ENCODE measurements around the gene KSR2. TPM values are rescaled to one million over a fixed set of nuclear protein-coding genes. Genes with fewer than 3 reads are reported as not detected.
A peak's percentile ranks its signal among the peaks of the same experiment; 100 is the strongest.

KSR2 gene
- total RNA-seq, 1 donor from 2014 or later, result 0.47 TPM

DNA sequence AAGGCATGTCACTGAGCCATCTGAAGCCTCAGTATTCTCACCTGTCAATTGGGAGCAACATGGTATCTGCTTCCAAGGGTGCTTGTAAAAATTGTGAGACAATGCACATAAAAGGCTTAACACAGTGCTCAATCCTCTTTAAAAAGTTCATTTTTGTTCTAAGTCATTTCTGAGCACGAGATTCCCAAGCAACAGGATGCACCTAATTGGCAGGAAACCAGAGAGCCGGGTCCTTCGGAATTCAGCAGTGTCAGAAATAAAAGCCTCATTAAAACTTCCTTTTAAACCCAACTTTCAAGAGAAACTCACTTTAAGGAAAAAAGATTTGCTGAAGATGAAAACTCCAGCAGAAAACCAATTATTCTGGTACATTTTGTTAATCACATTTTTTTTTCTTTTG is 494.9 kb downstream of the KSR2 start:
- no peak overlapping the region for H3K27ac Mint-ChIP-seq (ENCODE audit: unreplicated experiment)
- no peak overlapping the region for H3K4me3 Mint-ChIP-seq (ENCODE audit: unreplicated experiment)
- no peak for TF ChIP-seq CTCF (IDR thresholded peaks at IDR 0.05; ENCODE audit: partially characterized antibody, unreplicated experiment)
- DNase-seq, result no peak
- H3K36me3 Mint-ChIP-seq (ENCODE audit: unreplicated experiment), result no peaks in the 10 kb centered on the region
- no peaks in the 10 kb centered on the region for H3K27me3 Mint-ChIP-seq (ENCODE audit: unreplicated experiment)
- H3K4me1 Mint-ChIP-seq (ENCODE audit: low read depth, unreplicated experiment), result no peaks in the 10 kb centered on the region
- no peaks in the 10 kb centered on the region for H3K9me3 Mint-ChIP-seq (ENCODE audit: unreplicated experiment)

- H3K27me3 Mint-ChIP-seq (ENCODE audit: unreplicated experiment), result no peaks in the 10 kb centered on the region
- H3K4me1 Mint-ChIP-seq (ENCODE audit: low read depth, unreplicated experiment), result no peaks in the 10 kb centered on the region
- TF ChIP-seq CTCF (IDR thresholded peaks at IDR 0.05; ENCODE audit: partially characterized antibody, unreplicated experiment), result peak; percentile 77
- no peaks in the 10 kb centered on the region for H3K36me3 Mint-ChIP-seq (ENCODE audit: unreplicated experiment)
- H3K4me3 Mint-ChIP-seq (ENCODE audit: unreplicated experiment), result no peak overlapping the region
- peak; percentile 78 for DNase-seq
- H3K9me3 Mint-ChIP-seq (ENCODE audit: unreplicated experiment), result no peaks in the 10 kb centered on the region
- no peak overlapping the region for H3K27ac Mint-ChIP-seq (ENCODE audit: unreplicated experiment)
These were observed 495.8 kb downstream of the KSR2 start for GRCh38 chr12:117472983-117473382.

- no peak overlapping the region for H3K4me3 Mint-ChIP-seq (ENCODE audit: unreplicated experiment)
- no peaks in the 10 kb centered on the region for H3K36me3 Mint-ChIP-seq (ENCODE audit: unreplicated experiment)
- no peak for DNase-seq
- TF ChIP-seq CTCF (IDR thresholded peaks at IDR 0.05; ENCODE audit: partially characterized antibody, unreplicated experiment), result peak; percentile 79
- H3K27ac Mint-ChIP-seq (ENCODE audit: unreplicated experiment), result no peak overlapping the region
- H3K9me3 Mint-ChIP-seq (ENCODE audit: unreplicated experiment), result no peaks in the 10 kb centered on the region
- peaks cover 6% of the 10 kb centered on the region for H3K4me1 Mint-ChIP-seq (ENCODE audit: low read depth, unreplicated experiment)
- H3K27me3 Mint-ChIP-seq (ENCODE audit: unreplicated experiment), result no peaks in the 10 kb centered on the region
These were observed 498.0 kb downstream of the KSR2 start for GRCh38 chr12:117470804-117471203.

DNA sequence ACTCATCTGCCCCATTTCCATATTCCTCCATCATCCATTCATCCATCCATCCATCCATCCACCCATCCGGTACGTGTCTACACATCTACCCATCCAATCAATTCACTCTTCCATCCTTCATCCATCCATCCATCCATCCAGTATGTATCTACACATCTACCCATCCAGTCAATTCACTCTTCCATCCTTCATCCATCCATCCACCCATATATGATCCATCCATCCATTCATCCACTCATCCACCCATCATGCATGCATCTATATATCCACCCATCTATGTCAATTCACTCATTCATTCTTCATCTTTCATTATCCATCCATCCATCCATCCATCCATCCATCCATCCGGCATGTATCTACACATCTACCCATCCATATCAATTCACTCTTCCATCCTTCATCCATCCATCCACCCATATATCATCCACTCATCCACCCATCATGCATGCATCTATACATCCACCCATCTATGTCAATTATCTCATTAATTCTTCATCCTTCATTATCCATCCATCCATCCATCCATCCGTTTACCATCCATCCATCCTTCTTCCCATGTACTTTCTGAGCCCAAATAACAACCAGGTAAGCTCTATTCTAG is 498.8 kb downstream of the KSR2 start:
- no peak for TF ChIP-seq CTCF (IDR thresholded peaks at IDR 0.05; ENCODE audit: partially characterized antibody, unreplicated experiment)
- Mint-ChIP-seq H3K36me3 (ENCODE audit: unreplicated experiment) (no peaks in the 10 kb centered on the region), H3K4me3 (ENCODE audit: unreplicated experiment) (no peak overlapping the region), H3K27ac (ENCODE audit: unreplicated experiment) (no peak overlapping the region), H3K4me1 (ENCODE audit: low read depth, unreplicated experiment) (peaks cover 6% of the 10 kb centered on the region), H3K9me3 (ENCODE audit: unreplicated experiment) (no peaks in the 10 kb centered on the region), H3K27me3 (ENCODE audit: unreplicated experiment) (no peaks in the 10 kb centered on the region)
- DNase-seq, result no peak

- H3K9me3 Mint-ChIP-seq (ENCODE audit: unreplicated experiment), result no peaks in the 10 kb centered on the region
- no peak for DNase-seq
- peaks cover 6% of the 10 kb centered on the region for H3K4me1 Mint-ChIP-seq (ENCODE audit: low read depth, unreplicated experiment)
- H3K27ac Mint-ChIP-seq (ENCODE audit: unreplicated experiment), result no peak overlapping the region
- TF ChIP-seq CTCF (IDR thresholded peaks at IDR 0.05; ENCODE audit: partially characterized antibody, unreplicated experiment), result no peak
- no peak overlapping the region for H3K4me3 Mint-ChIP-seq (ENCODE audit: unreplicated experiment)
- peaks cover 9% of the 10 kb centered on the region for H3K36me3 Mint-ChIP-seq (ENCODE audit: unreplicated experiment)
- peaks cover 2% of the 10 kb centered on the region for H3K27me3 Mint-ChIP-seq (ENCODE audit: unreplicated experiment)
These were observed 500.8 kb downstream of the KSR2 start for GRCh38 chr12:117468016-117468415.
